SU-DHL-6 (cell line): Measurements from ENCODE around the gene NR0B2.

Experiments
- H2AFZ ChIP-seq: fragments of 200-600 bp; sonication (generic); 2 replicates; pipeline ENCODE4 v1.6.1; 2014; ENCODE audit warnings: low read depth, mild to moderate bottlenecking, moderate library complexity, mixed read lengths, antibody characterized with exemption, low read length; ENCODE audit not compliant: severe bottlenecking
- H3F3A ChIP-seq: fragments of 200-600 bp; shearing (Covaris generic); 2 replicates; pipeline ENCODE4 v1.6.0; 2016; ENCODE audit warnings: antibody characterized with exemption, mild to moderate bottlenecking; ENCODE audit not compliant: insufficient read depth
- H3K27ac ChIP-seq: fragments of 200-600 bp; sonication (generic); 2 replicates; pipeline ENCODE4 v1.5.1; 2016; ENCODE audit warnings: low read depth, mild to moderate bottlenecking, low read length, moderate library complexity, mixed read lengths
- H3K27me3 ChIP-seq: fragments of 200-600 bp; sonication (generic), shearing (Covaris generic); 2 replicates; pipeline ENCODE4 v1.6.0; 2014; ENCODE audit warnings: mild to moderate bottlenecking, low read length
- H3K36me3 ChIP-seq: fragments of 200-600 bp; sonication (generic); 2 replicates; pipeline ENCODE4 v1.6.1; 2014; ENCODE audit warnings: mild to moderate bottlenecking, low read length, mixed read lengths
- H3K4me2 ChIP-seq: fragments of 300-600, 200-600 bp; shearing (Covaris generic), sonication (generic); 2 replicates; pipeline ENCODE4 v1.6.0; 2014; ENCODE audit warnings: low read length, low read depth, mild to moderate bottlenecking; ENCODE audit not compliant: poor library complexity, severe bottlenecking
- H3K4me3 ChIP-seq: fragments of 200-600 bp; sonication (generic); 2 replicates; pipeline ENCODE4 v1.5.1; 2014; ENCODE audit warnings: antibody characterized with exemption, low read length, mild to moderate bottlenecking, mixed read lengths; ENCODE audit not compliant: insufficient read depth, poor library complexity, severe bottlenecking
- H3K79me2 ChIP-seq: fragments of 200-600 bp; sonication (generic); 2 replicates; pipeline ENCODE4 v1.6.1; 2014; ENCODE audit warnings: mild to moderate bottlenecking, low read length, moderate library complexity; ENCODE audit not compliant: insufficient read depth
- H3K9ac ChIP-seq: fragments of 200-600 bp; sonication (generic); 2 replicates; pipeline ENCODE4 v1.7.0; 2014; ENCODE audit warnings: mild to moderate bottlenecking, low read length
- H3K9me2 ChIP-seq: fragments of 200-600 bp; sonication (generic); replicated peaks from 2 replicates; pipeline ENCODE4 v1.6.1; 2014; ENCODE audit warnings: low read length; ENCODE audit not compliant: insufficient read depth
- H3K9me3 ChIP-seq: fragments of 200-600 bp; sonication (generic); 2 replicates; pipeline ENCODE4 v1.6.1; 2014; ENCODE audit warnings: low read length, mixed read lengths; ENCODE audit not compliant: insufficient read depth
- H4K20me1 ChIP-seq: fragments of 200-600 bp; sonication (generic); 2 replicates; pipeline ENCODE4 v1.6.1; 2014; ENCODE audit warnings: low read depth, mild to moderate bottlenecking, antibody characterized with exemption, low read length, moderate library complexity, mixed read lengths
- EZH2phosphoT487 ChIP-seq: fragments of 200-600 bp; sonication (generic), shearing (Covaris generic); conservative IDR thresholded peaks from 2 replicates; pipeline ENCODE4 v1.6.1; 2018; ENCODE audit warnings: mild to moderate bottlenecking, antibody characterized with exemption, low read length, moderate library complexity, mixed read lengths
- TF ChIP-seq, protein P1 (sequence below): fragments of 200-600 bp; sonication (generic); IDR thresholded peaks from one replicate; pipeline ENCODE4 v1.5.1; 2017; ENCODE audit warnings: antibody characterized with exemption, mild to moderate bottlenecking, low read length, moderate library complexity; ENCODE audit not compliant: insufficient read depth, poor library complexity, severe bottlenecking

The NR0B2 gene

DNA sequence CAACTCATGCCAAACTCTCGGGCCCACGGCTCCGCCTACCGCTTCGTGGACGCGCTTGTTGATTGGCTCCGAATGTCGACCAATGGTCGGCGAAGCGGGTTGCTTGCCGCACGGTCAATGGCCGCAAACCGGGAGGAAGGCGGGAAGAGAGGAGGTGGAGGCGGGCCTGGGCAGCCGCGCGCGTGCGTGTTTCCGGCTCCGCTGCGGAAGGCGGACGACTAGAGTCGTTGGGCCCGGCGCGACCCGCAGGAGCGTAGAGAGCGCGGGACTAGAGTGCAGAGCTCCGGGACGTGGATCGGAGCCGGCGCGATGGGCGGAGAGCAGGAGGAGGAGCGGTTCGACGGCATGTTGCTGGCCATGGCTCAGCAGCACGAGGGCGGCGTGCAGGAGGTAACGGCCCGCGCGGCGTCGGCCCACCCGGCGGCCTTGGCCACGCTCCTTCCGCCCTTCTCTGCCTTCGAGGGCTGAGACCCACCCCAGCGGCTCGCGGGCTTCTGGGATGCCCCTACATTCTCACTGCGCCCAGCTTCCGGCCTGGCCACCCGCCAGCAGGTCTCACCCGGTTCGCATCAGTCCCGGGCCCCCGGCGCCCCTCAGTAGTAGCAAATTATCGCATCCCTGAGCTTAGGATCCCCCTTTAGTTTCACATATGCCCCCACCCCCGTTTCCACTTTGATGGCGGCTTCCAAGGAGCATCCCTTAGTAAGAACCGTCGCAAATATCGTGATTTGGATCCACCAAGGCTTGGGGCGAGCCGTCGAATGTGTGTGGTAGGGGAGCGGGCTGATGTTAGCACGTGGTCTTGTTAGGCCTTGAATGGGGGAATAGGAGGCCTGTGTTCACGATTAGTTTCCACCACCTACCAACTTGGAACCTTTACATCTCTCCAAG, 8.0 kb upstream of the NR0B2 start, which contains the start of gene NUDC:
Gene NUDC (plus strand): TSS at position 204 of the 891 bp plus-strand sequence. CDS start 106 bp downstream, at position 310.
- no peak for TF ChIP-seq EZH2phosphoT487
- TF ChIP-seq, protein P1, sequence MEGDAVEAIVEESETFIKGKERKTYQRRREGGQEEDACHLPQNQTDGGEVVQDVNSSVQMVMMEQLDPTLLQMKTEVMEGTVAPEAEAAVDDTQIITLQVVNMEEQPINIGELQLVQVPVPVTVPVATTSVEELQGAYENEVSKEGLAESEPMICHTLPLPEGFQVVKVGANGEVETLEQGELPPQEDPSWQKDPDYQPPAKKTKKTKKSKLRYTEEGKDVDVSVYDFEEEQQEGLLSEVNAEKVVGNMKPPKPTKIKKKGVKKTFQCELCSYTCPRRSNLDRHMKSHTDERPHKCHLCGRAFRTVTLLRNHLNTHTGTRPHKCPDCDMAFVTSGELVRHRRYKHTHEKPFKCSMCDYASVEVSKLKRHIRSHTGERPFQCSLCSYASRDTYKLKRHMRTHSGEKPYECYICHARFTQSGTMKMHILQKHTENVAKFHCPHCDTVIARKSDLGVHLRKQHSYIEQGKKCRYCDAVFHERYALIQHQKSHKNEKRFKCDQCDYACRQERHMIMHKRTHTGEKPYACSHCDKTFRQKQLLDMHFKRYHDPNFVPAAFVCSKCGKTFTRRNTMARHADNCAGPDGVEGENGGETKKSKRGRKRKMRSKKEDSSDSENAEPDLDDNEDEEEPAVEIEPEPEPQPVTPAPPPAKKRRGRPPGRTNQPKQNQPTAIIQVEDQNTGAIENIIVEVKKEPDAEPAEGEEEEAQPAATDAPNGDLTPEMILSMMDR = no peak
- no peaks in the 10 kb centered on the region for H3K9me3 ChIP-seq
- peak within 1 kb of the TSS; percentile 91 for H3K4me2 ChIP-seq
- H3K36me3 ChIP-seq = peaks cover 8% of the 10 kb centered on the region
- H2AFZ ChIP-seq = peak within 1 kb of the TSS; percentile 98
- no peaks in the 10 kb centered on the region for H3K27me3 ChIP-seq
- peak within 1 kb of the TSS; percentile 88 for H3K9ac ChIP-seq
- H4K20me1 ChIP-seq = no peaks in the 10 kb centered on the region
- H3F3A ChIP-seq = no peaks in the 10 kb centered on the region
- peak within 1 kb of the TSS; percentile 45 for H3K27ac ChIP-seq
- peak within 1 kb of the TSS; percentile 90 for H3K4me3 ChIP-seq
- no peaks in the 10 kb centered on the region for H3K9me2 ChIP-seq
- H3K79me2 ChIP-seq = peaks cover 39% of the 10 kb centered on the region

DNA sequence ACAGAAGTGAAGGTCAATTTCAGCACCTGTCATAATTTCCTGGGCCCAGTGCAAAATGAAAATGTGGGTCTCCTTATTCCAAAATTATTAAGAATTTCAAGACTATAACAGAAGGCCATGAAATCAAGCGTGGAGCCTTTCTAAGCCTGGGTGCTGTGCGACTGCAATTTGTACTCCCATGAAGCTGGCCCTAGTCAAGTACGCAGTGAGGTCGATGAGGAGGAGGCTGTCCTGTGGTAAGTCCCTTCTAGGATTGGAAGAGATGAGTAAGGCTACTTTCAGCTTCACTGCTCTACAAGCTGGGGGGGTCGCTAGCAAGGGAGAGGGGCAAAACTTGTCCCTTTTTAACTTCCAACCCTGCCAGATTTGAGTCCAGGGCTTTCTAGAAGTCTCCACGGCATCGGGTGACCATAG, 7.4 kb upstream of the NR0B2 start:
- Histone ChIP-seq H2AFZ (peak overlapping the region; percentile 98), H3K27ac (no peak overlapping the region), H3K36me3 (peaks cover 5% of the 10 kb centered on the region), H3K9ac (peak overlapping the region; percentile 88; the same call in 1 of the 2 replicates), H3K9me3 (no peaks in the 10 kb centered on the region), H4K20me1 (no peaks in the 10 kb centered on the region), H3K4me3 (peak overlapping the region; percentile 90), H3K79me2 (peaks cover 32% of the 10 kb centered on the region), H3K4me2 (peak overlapping the region; percentile 91), H3K9me2 (no peaks in the 10 kb centered on the region), H3K27me3 (no peaks in the 10 kb centered on the region), H3F3A (no peaks in the 10 kb centered on the region)
- no peak for TF ChIP-seq EZH2phosphoT487
- TF ChIP-seq, protein P1 = no peak

DNA sequence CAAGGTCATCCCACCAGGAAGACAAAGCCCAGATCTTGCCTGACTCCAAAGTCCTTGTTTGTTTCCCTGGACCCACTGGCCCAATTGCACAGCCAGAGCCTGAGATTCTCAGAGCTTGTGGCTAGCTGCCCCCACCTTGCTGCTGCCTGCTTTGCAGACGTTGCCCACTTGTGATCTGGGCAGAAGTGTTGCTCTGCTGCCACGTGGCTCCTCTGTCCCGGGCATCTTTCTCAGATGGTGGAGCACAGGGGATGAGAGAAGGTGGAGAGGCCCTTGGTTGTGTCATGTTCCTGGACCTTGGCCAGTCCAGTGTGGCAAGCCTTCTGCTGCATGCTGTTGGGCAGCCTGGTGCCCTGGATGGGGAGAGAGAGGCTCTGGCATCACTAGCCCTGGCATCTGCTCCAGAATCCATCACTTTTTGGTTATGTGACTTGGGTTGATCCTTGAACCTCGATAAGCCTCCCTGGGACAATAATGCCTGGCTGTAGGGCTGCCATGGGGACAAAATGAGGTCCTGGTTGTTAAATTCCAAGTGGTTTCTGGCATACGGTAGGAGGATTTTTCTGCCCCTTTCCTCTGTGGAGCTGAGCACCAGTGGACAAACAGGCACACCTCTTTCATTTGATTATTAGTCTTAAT, 1.5 kb upstream of the NR0B2 start:
- Histone ChIP-seq H3K36me3 (no peaks in the 10 kb centered on the region), H3K9me3 (no peaks in the 10 kb centered on the region)
- no peak for TF ChIP-seq EZH2phosphoT487
- TF ChIP-seq, protein P1 = no peak

More for the DNA sequence above, 1.5 kb upstream of the NR0B2 start:
- Histone ChIP-seq H3K9ac (no peak overlapping the region), H3K4me3 (no peak overlapping the region), H3K79me2 (no peaks in the 10 kb centered on the region), H4K20me1 (no peaks in the 10 kb centered on the region), H3K9me2 (no peaks in the 10 kb centered on the region), H3K27me3 (no peaks in the 10 kb centered on the region), H3F3A (no peaks in the 10 kb centered on the region), H3K27ac (no peak overlapping the region), H3K4me2 (no peak overlapping the region), H2AFZ (no peak overlapping the region)
